ENCODE measurements around the gene DMKN. TPM values are rescaled to one million over a fixed set of nuclear protein-coding genes. Genes with fewer than 3 reads are reported as not detected.
"Not testable (repeated sequence)": the region's sequence is repeated elsewhere in the genome, so short reads cannot be mapped to it uniquely, and the experiment has no call there.

Gene DMKN
- total and polyA plus RNA-seq, 2 of the 4 experiments (the other 2 are of a cell fraction): 0.36 to 2.4 TPM

GRCh38 chr19:35461788-35462187 is 51.7 kb downstream of the DMKN start:
- H3K56ac ChIP-seq (ENCODE audit: extremely low read depth, insufficient read depth, low read length); in situ Hi-C loops (cut with MboI; ENCODE audit: low sequenced_read_pairs); H3K79me1 ChIP-seq (ENCODE audit: low read depth in 1 of 2, low read length in 2 of 2); H2AK5ac ChIP-seq (ENCODE audit: low read depth, low read length); H3K18ac ChIP-seq (ENCODE audit: low read depth, low read length); H3K9me3 ChIP-seq (ENCODE audit: control insufficient read depth, insufficient read depth, low read length); BruUV-seq (replicated peaks); CTCF ChIA-PET; H3K9ac ChIP-seq (ENCODE audit: low read depth, low read length); H2BK20ac ChIP-seq (ENCODE audit: low read depth, low read length); H4K20me1 ChIP-seq (ENCODE audit: insufficient read depth, low read length); H3K23ac ChIP-seq (ENCODE audit: low read depth, low read length); H2BK5ac ChIP-seq (ENCODE audit: low read depth, low read length, poor library complexity, severe bottlenecking); H3K27ac ChIP-seq (ENCODE audit: insufficient read depth, low read length); H2AK9ac ChIP-seq (replicated peaks; ENCODE audit: low read depth, low read length, poor library complexity); H2BK120ac ChIP-seq (ENCODE audit: low read depth, low read length); ATAC-seq (ENCODE audit: low read depth); H3K4me3 ChIP-seq (ENCODE audit: insufficient read depth, low read depth, low read length); H4K5ac ChIP-seq (ENCODE audit: low read depth, low read length); H3K36me3 ChIP-seq (ENCODE audit: control insufficient read depth, insufficient read depth, low read length); H4K91ac ChIP-seq (ENCODE audit: insufficient read depth, low read depth, low read length); dilution Hi-C loops (cut with HindIII; ENCODE audit: low sequenced_read_pairs, unreplicated experiment); H3K14ac ChIP-seq (replicated peaks; ENCODE audit: low read depth, low read length); POLR2A ChIA-PET (ENCODE audit: unreplicated experiment); H3K9me1 ChIP-seq (ENCODE audit: insufficient read depth, low read length); H3K4ac ChIP-seq (ENCODE audit: low read depth, low read length); H4K8ac ChIP-seq (ENCODE audit: low read depth in 2 of 2, low read length in 2 of 2); DNase-seq; H2BK15ac ChIP-seq (ENCODE audit: low read depth, low read length); H3K27me3 ChIP-seq (ENCODE audit: control insufficient read depth, insufficient read depth, low read length); H2AFZ ChIP-seq (replicated peaks; ENCODE audit: low read length, poor library complexity); H3K4me1 ChIP-seq (ENCODE audit: control insufficient read depth, insufficient read depth, low read length); H3K4me2 ChIP-seq (ENCODE audit: low read depth, low read length): not testable (repeated sequence)
- intact Hi-C loops (cut with micrococcal nuclease): loop anchor here (10.0 kb wide), 1 partner anchor 107 kb away; the partner anchor contains the start of gene FFAR3

Measured in IMR-90 (cell line).